Stomach (tissue), 9 donors: Measurements from ENCODE around the gene NYNRIN. TPM values are rescaled to one million over a fixed set of nuclear protein-coding genes. Genes with fewer than 3 reads are reported as not detected.

Experiments
- DNase-seq, 2 donors: peaks; one replicate each; pipeline versions ENCODE4 v3.0.0 to v3.0.0-alpha.2; 2013 to 2019
- H3K27ac ChIP-seq, 5 donors: fragments of 200-600 bp in 4 of 5; sonication (generic) in 4 of 5; one replicate each; pipeline ENCODE4 v1.5.1; 2013 to 2019; ENCODE audit warnings: mild to moderate bottlenecking in 1 of 5, moderate library complexity in 1 of 5
- H3K27me3 ChIP-seq, 3 donors: fragments of 200-600 bp; sonication (generic); one replicate each; pipeline ENCODE4 v1.5.1; 2017 to 2019; ENCODE audit warnings: mixed run types in 1 of 3
- H3K36me3 ChIP-seq, 4 donors: fragments of 200-600 bp; sonication (generic); 1 replicate in 3 of 4; 2 replicates in 1 of 4; pipeline ENCODE4 v1.5.1; 2016 to 2019
- H3K4me1 ChIP-seq, 4 donors: fragments of 200-600 bp; sonication (generic); one replicate each; pipeline ENCODE4 v1.5.1; 2016 to 2019
- H3K4me3 ChIP-seq, 4 donors: fragments of 200-600 bp; sonication (generic) in 3 of 4; one replicate each; pipeline ENCODE4 v1.5.1; 2016 to 2019; ENCODE audit warnings: mild to moderate bottlenecking in 1 of 4
- H3K9me3 ChIP-seq, 4 donors: fragments of 200-600 bp; sonication (generic); one replicate each; pipeline ENCODE4 v1.5.1; 2016 to 2019
- CTCF ChIP-seq, 7 experiments: fragments of 450-650 bp in 4 of 7; fragments of 200-600 bp in 3 of 7; sonication (generic) in 3 of 7; IDR thresholded peaks; one replicate each; pipeline ENCODE4 v1.5.1; 2016 to 2019; ENCODE audit warnings: antibody characterized with exemption in 7 of 7, control low read depth in 2 of 7, mild to moderate bottlenecking in 1 of 7
- EP300 ChIP-seq: sonication (generic); formaldehyde crosslinking; IDR thresholded peaks from one replicate; pipeline ENCODE4 v1.6.1; 2017; ENCODE audit warnings: antibody characterized with exemption
- POLR2A ChIP-seq, 4 donors: fragments of 450-650 bp; IDR thresholded peaks; one replicate each; pipeline ENCODE4 v1.6.1; 2016; ENCODE audit warnings: antibody characterized with exemption in 4 of 4, control low read depth in 2 of 4, mild to moderate bottlenecking in 1 of 4, moderate library complexity in 1 of 4
- POLR2AphosphoS5 ChIP-seq, 3 donors: sonication (generic); formaldehyde crosslinking; IDR thresholded peaks; one replicate each; pipeline ENCODE4 v1.6.1; 2016; ENCODE audit warnings: antibody characterized with exemption in 3 of 3
- WGBS, 5 donors: extraction: QIAGEN DNeasy Blood & Tissue Kit in 3 of 5; methylation state at CpG; one replicate each; pipeline versions ENCODE4 v1.1.5 to v1.1.7; 2013 to 2018; 5-methylcytosine and 5-hydroxymethylcytosine counted together
- intact Hi-C: fragments of 100-400 bp; cut with DNase I; formaldehyde crosslinking; loops from one replicate; pipeline ENCODE4 v1.15.1; 2023; ENCODE audit warnings: low total_unique reads
- polyA plus RNA-seq, 3 donors: library from polyadenylated mRNA; stranded (reverse); fragments of 200-250 nt; gene quantifications; one replicate each; pipeline ENCODE4 v1.2.3, GENCODE V29; 2013
- total RNA-seq, 5 donors: library from RNA; depleted of rRNA; stranded (reverse); fragments of >200 nt; gene quantifications; one replicate each; pipeline versions ENCODE4 v1.1.0 to v1.2.3, GENCODE V29; 2014 to 2016
- donor health status: healthy with polysubstance abuse.
- donor health status: Bipolar disorder and iron deficiency.
- donor health status: healthy.

NYNRIN gene
- total and polyA plus RNA-seq, 8 donors: 2.3 to 16.0 (median 4.3) TPM

- peaks cover 0 to 22% (median 0%) of the 10 kb centered on the region in 3 donors for H3K27me3 ChIP-seq
- no peak for TF ChIP-seq CTCF (IDR thresholded peaks at IDR 0.05)
- no peak for TF ChIP-seq POLR2AphosphoS5 (IDR thresholded peaks at IDR 0.05)
- TF ChIP-seq POLR2A (IDR thresholded peaks at IDR 0.05): no peak
- no peak for TF ChIP-seq EP300
- peak; percentile 7 to 63 for DNase-seq
- H3K27ac ChIP-seq: no peak overlapping the region
- no peak overlapping the region for H3K4me3 ChIP-seq
- peaks cover 0 to 56% (median 37%) of the 10 kb centered on the region in 4 donors for H3K36me3 ChIP-seq
- no peaks in the 10 kb centered on the region for H3K9me3 ChIP-seq
- intact Hi-C loops: no loop called here
- peaks cover 13 to 30% (median 22%) of the 10 kb centered on the region in 4 donors for H3K4me1 ChIP-seq
- WGBS, 5 donors: 83 to 85% (median 83%) methylated on average over 11 to 12 of the region's 12 CpGs
Measured at GRCh38 chr14:24372701-24373416, 25.9 kb upstream of the NYNRIN start.

- Histone ChIP-seq H3K4me3 (no peak overlapping the region), H3K27me3 (no peaks in the 10 kb centered on the region), H3K36me3 (peaks cover 0 to 56% (median 37%) of the 10 kb centered on the region in 4 donors), H3K27ac (no peak overlapping the region), H3K9me3 (no peaks in the 10 kb centered on the region), H3K4me1 (no peaks in the 10 kb centered on the region)
- TF ChIP-seq EP300 (no peak), POLR2AphosphoS5 (IDR thresholded peaks at IDR 0.05) (no peak)
- WGBS, 5 donors: 71 to 79% (median 78%) methylated on average over 16 of the region's 16 CpGs
- intact Hi-C loops: no loop called here
- no peak for DNase-seq
Measured at GRCh38 chr14:24376448-24377070, 22.2 kb upstream of the NYNRIN start.

GRCh38 chr14:24377126-24377525 is 21.7 kb upstream of the NYNRIN start:
- TF ChIP-seq POLR2A (IDR thresholded peaks at IDR 0.05) (no peak), CTCF (IDR thresholded peaks at IDR 0.05) (no peak), POLR2AphosphoS5 (IDR thresholded peaks at IDR 0.05) (no peak), EP300 (no peak)
- no peak for DNase-seq
- intact Hi-C loops: no loop called here
- Histone ChIP-seq H3K36me3 (peaks cover 0 to 56% (median 37%) of the 10 kb centered on the region in 4 donors), H3K4me3 (no peak overlapping the region), H3K27ac (no peak overlapping the region), H3K27me3 (no peaks in the 10 kb centered on the region), H3K4me1 (no peaks in the 10 kb centered on the region), H3K9me3 (no peaks in the 10 kb centered on the region)
- WGBS, 5 donors: 81 to 89% (median 86%) methylated on average over 7 of the region's 7 CpGs

GRCh38 chr14:24377657-24378056 is 21.1 kb upstream of the NYNRIN start:
- Histone ChIP-seq H3K27me3 (no peaks in the 10 kb centered on the region), H3K27ac (no peak overlapping the region), H3K4me3 (no peak overlapping the region), H3K36me3 (peaks cover 0 to 50% (median 35%) of the 10 kb centered on the region in 4 donors), H3K9me3 (no peaks in the 10 kb centered on the region), H3K4me1 (no peaks in the 10 kb centered on the region)
- TF ChIP-seq CTCF (IDR thresholded peaks at IDR 0.05): no peak
- intact Hi-C loops: no loop called here
- 42 to 66% (median 61%) methylated on average over 2 of the region's 2 CpGs for WGBS, 5 donors
- DNase-seq: peak in 1 of 2 donors; percentile 7

GRCh38 chr14:24378327-24378726 is 20.5 kb upstream of the NYNRIN start:
- TF ChIP-seq POLR2AphosphoS5 (IDR thresholded peaks at IDR 0.05) (no peak), EP300 (no peak), POLR2A (IDR thresholded peaks at IDR 0.05) (no peak), CTCF (IDR thresholded peaks at IDR 0.05) (no peak)
- no peak overlapping the region for H3K27ac ChIP-seq
- no peaks in the 10 kb centered on the region for H3K27me3 ChIP-seq
- WGBS, 5 donors: 67 to 92% (median 84%) methylated on average over 3 of the region's 3 CpGs
- peaks cover 0 to 46% (median 31%) of the 10 kb centered on the region in 4 donors for H3K36me3 ChIP-seq
- no peak overlapping the region for H3K4me3 ChIP-seq
- H3K9me3 ChIP-seq: no peaks in the 10 kb centered on the region
- H3K4me1 ChIP-seq: no peaks in the 10 kb centered on the region
- intact Hi-C loops: no loop called here
- peak in 1 of 2 donors; percentile 4 for DNase-seq
